Sigmoid colon (tissue), 7 donors: ENCODE results near the gene POGLUT2. TPM values are rescaled to one million over a fixed set of nuclear protein-coding genes. Genes with fewer than 3 reads are reported as not detected.
A peak's percentile ranks its signal among the peaks of the same experiment; 100 is the strongest.

Source experiments
- DNase-seq: peaks from one replicate; pipeline ENCODE4 v3.0.0-alpha.2; 2019
- H3K27ac ChIP-seq, 4 donors: fragments of 200-600 bp; sonication (generic); one replicate each; pipeline ENCODE4 v1.5.1; 2016 to 2019; ENCODE audit warnings: mild to moderate bottlenecking in 1 of 4
- H3K27me3 ChIP-seq, 3 donors: fragments of 200-600 bp; sonication (generic); one replicate each; pipeline ENCODE4 v1.5.1; 2019; ENCODE audit warnings: mild to moderate bottlenecking in 1 of 3
- H3K36me3 ChIP-seq, 4 donors: fragments of 200-600 bp; sonication (generic); one replicate each; pipeline ENCODE4 v1.5.1; 2016 to 2019
- H3K4me1 ChIP-seq, 4 donors: fragments of 200-600 bp; sonication (generic); one replicate each; pipeline ENCODE4 v1.5.1; 2017 to 2019
- H3K4me3 ChIP-seq, 4 donors: fragments of 200-600 bp; sonication (generic); one replicate each; pipeline ENCODE4 v1.5.1; 2017 to 2019; ENCODE audit warnings: mild to moderate bottlenecking in 2 of 4, moderate library complexity in 1 of 4
- H3K9me3 ChIP-seq, 4 donors: fragments of 200-600 bp in 3 of 4; sonication (generic) in 3 of 4; one replicate each; pipeline versions ENCODE4 v1.5.1 to v1.6.1; 2013 to 2019
- EP300 ChIP-seq, 4 donors: sonication (generic); formaldehyde crosslinking; IDR thresholded peaks; one replicate each; pipeline ENCODE4 v1.6.1; 2017; ENCODE audit warnings: antibody characterized with exemption in 4 of 4
- POLR2A ChIP-seq, 2 donors: fragments of 450-650 bp; IDR thresholded peaks; one replicate each; pipeline ENCODE4 v1.6.1; 2016; ENCODE audit warnings: antibody characterized with exemption in 2 of 2, mild to moderate bottlenecking in 2 of 2, moderate library complexity in 2 of 2
- POLR2AphosphoS5 ChIP-seq, 4 donors: sonication (generic); formaldehyde crosslinking; IDR thresholded peaks; one replicate each; pipeline ENCODE4 v1.6.1; 2017; ENCODE audit warnings: antibody characterized with exemption in 4 of 4
- WGBS, 2 donors: extraction: QIAGEN DNeasy Blood & Tissue Kit; methylation state at CpG; one replicate each; pipeline ENCODE4 v1.1.7; 2013; 5-methylcytosine and 5-hydroxymethylcytosine counted together
- intact Hi-C: fragments of 100-400 bp; cut with DNase I; formaldehyde crosslinking; loops from one replicate; pipeline ENCODE4 v1.15.1; 2023
- polyA plus RNA-seq, 3 donors: library from polyadenylated mRNA; stranded (reverse); fragments of 200-250 nt; gene quantifications; one replicate each; pipeline ENCODE4 v1.2.3, GENCODE V29; 2013
- total RNA-seq, 4 donors: library from RNA; depleted of rRNA; stranded (reverse); fragments of >200 nt; gene quantifications; one replicate each; pipeline ENCODE4 v1.1.0, GENCODE V29; 2016
- TF ChIP-seq, protein P1 (sequence below), 4 experiments: fragments of 450-650 bp in 3 of 4; fragments of 200-600 bp in 1 of 4; IDR thresholded peaks; one replicate each; pipeline ENCODE4 v1.5.1; 2016 to 2019; ENCODE audit warnings: antibody characterized with exemption in 4 of 4, mild to moderate bottlenecking in 3 of 4, moderate library complexity in 2 of 4
- donor health status: healthy with polysubstance abuse.
- donor health status: Bipolar disorder and iron deficiency.
- donor health status: healthy.

The POGLUT2 gene
- total and polyA plus RNA-seq, 7 donors = 0.60 to 8.4 (median 3.1) TPM

DNA sequence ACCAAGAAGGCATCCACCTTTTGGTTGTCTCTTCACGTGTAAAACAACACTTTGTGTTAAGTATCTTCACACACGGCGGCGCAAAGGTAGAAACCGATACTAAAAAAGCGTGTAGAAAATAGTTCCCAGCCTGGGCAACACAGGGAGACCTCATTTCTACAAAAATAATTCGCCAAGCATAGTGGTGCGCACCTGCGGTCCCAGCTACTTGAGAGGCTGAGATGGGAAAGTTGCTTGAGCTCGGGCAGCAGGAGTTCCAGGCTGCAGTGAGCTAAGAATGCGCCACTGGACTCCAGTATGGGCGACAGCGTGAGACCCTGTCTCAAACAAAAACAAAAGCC, 46.5 kb upstream of the POGLUT2 start:
- TF ChIP-seq POLR2A (IDR thresholded peaks at IDR 0.05) = no peak
- TF ChIP-seq, protein P1, sequence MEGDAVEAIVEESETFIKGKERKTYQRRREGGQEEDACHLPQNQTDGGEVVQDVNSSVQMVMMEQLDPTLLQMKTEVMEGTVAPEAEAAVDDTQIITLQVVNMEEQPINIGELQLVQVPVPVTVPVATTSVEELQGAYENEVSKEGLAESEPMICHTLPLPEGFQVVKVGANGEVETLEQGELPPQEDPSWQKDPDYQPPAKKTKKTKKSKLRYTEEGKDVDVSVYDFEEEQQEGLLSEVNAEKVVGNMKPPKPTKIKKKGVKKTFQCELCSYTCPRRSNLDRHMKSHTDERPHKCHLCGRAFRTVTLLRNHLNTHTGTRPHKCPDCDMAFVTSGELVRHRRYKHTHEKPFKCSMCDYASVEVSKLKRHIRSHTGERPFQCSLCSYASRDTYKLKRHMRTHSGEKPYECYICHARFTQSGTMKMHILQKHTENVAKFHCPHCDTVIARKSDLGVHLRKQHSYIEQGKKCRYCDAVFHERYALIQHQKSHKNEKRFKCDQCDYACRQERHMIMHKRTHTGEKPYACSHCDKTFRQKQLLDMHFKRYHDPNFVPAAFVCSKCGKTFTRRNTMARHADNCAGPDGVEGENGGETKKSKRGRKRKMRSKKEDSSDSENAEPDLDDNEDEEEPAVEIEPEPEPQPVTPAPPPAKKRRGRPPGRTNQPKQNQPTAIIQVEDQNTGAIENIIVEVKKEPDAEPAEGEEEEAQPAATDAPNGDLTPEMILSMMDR (IDR thresholded peaks at IDR 0.05) = no peak
- no peak for TF ChIP-seq POLR2AphosphoS5 (IDR thresholded peaks at IDR 0.05)
- peaks cover 0 to 31% (median 20%) of the 10 kb centered on the region in 4 donors for H3K4me1 ChIP-seq
- peak overlapping the region; percentile 94 to 98 (median 96) for H3K27ac ChIP-seq
- peak overlapping the region; percentile 72 to 87 (median 78) for H3K4me3 ChIP-seq
- H3K9me3 ChIP-seq = no peaks in the 10 kb centered on the region
- intact Hi-C loops = loop anchor here (1.0 to 5.0 kb wide), 3 partner anchors 73 to 453 kb away; partner anchors contain the start of genes TEX30 and TPP2
- peaks cover 0 to 10% (median 0%) of the 10 kb centered on the region in 4 donors for H3K36me3 ChIP-seq
- 0 to 2% methylated on average over 13 of the region's 13 CpGs for WGBS, 2 donors
- no peaks in the 10 kb centered on the region for H3K27me3 ChIP-seq
- no peak for DNase-seq

DNA sequence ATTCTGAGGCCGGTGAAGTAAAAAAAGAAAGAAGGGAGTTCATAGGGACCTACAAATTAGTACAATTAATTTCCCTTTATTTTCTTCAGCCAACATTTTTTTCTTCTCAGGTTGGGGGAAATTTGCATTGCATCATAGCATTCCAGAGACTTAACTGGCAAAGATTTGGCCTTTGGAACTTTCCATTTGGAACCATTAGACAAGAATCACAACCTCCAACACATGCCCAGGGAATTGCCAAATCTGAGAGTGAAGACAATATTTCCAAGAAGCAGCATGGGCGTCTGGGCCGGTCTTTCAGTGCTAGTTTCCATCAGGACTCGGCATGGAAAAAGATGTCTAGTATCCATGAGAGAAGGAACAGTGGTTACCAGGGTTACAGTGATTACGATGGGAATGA, 40.7 kb upstream of the POGLUT2 start:
- peaks cover 0 to 67% (median 9%) of the 10 kb centered on the region in 4 donors for H3K36me3 ChIP-seq
- no peak overlapping the region for H3K27ac ChIP-seq
- H3K27me3 ChIP-seq = no peaks in the 10 kb centered on the region

DNA sequence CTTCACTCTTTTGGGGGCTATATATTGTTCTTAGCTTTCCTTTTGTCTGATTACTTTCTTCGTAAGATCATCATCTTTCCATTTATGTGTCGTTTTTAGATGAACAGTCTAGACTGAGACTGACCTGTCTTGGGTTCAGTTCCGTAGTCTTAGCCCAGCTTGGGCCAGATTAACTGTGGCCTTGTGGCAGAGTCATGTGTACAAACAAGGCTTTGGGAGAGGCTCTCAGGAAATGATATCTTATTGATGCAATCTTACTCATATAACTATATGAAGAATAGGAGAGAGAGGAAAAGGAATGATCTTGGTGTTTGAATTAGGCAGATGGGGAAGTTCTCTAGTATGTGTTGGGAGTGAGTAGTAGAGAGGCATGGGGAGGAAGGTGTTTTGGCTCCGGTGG, 40.2 kb upstream of the POGLUT2 start:
- TF ChIP-seq POLR2AphosphoS5 (IDR thresholded peaks at IDR 0.05) (no peak), EP300 (IDR thresholded peaks at IDR 0.05) (no peak), POLR2A (IDR thresholded peaks at IDR 0.05) (no peak)
- TF ChIP-seq, protein P1 (IDR thresholded peaks at IDR 0.05) = no peak
- H3K9me3 ChIP-seq = no peaks in the 10 kb centered on the region
- DNase-seq = no peak
- H3K27me3 ChIP-seq = no peaks in the 10 kb centered on the region
- 48% methylated on average over 4 of the region's 4 CpGs for WGBS, 2 donors
- peaks cover 0 to 71% (median 9%) of the 10 kb centered on the region in 4 donors for H3K36me3 ChIP-seq
- no peaks in the 10 kb centered on the region for H3K4me1 ChIP-seq
- intact Hi-C loops = no loop called here
- H3K27ac ChIP-seq = no peak overlapping the region
- no peak overlapping the region for H3K4me3 ChIP-seq

More for the DNA sequence above, 40.7 kb upstream of the POGLUT2 start:
- no peak for DNase-seq
- intact Hi-C loops = no loop called here
- Histone ChIP-seq H3K4me3 (no peak overlapping the region), H3K9me3 (no peaks in the 10 kb centered on the region), H3K4me1 (no peaks in the 10 kb centered on the region)
- TF ChIP-seq POLR2AphosphoS5 (IDR thresholded peaks at IDR 0.05) = no peak
- TF ChIP-seq POLR2A (IDR thresholded peaks at IDR 0.05) = no peak
- TF ChIP-seq, protein P1 (IDR thresholded peaks at IDR 0.05) = no peak
- no peak for TF ChIP-seq EP300 (IDR thresholded peaks at IDR 0.05)
- 94 to 95% methylated on average over 5 of the region's 5 CpGs for WGBS, 2 donors

DNA sequence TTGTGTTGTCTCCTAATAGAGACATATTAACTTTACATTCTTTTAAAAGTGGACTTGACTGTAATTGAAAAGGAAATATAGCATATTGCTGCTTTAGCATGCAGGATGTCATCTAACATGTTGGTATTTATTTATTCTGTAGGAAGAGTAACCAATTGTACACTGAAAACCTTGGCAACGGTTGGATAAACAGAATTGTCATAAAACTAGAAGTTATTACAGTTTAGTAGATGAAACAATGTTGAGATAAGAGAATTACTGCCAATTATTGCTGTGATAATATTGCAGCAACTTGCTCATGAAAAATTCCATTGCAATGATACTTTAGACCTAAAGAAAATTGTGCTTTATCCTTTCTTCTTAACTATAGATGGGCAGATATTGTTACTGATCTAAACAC, 39.5 kb upstream of the POGLUT2 start:
- Histone ChIP-seq H3K4me3 (no peak overlapping the region), H3K9me3 (no peaks in the 10 kb centered on the region), H3K27ac (no peak overlapping the region), H3K4me1 (no peaks in the 10 kb centered on the region), H3K27me3 (no peaks in the 10 kb centered on the region), H3K36me3 (peaks cover 0 to 78% (median 9%) of the 10 kb centered on the region in 4 donors)
- intact Hi-C loops = no loop called here
- TF ChIP-seq POLR2AphosphoS5 (IDR thresholded peaks at IDR 0.05) = no peak
- TF ChIP-seq POLR2A (IDR thresholded peaks at IDR 0.05) = no peak
- TF ChIP-seq, protein P1 (IDR thresholded peaks at IDR 0.05) = no peak
- TF ChIP-seq EP300 (IDR thresholded peaks at IDR 0.05) = no peak
- 6 to 62% methylated on average over 1 of the region's 1 CpG for WGBS, 2 donors
- DNase-seq = no peak

DNA sequence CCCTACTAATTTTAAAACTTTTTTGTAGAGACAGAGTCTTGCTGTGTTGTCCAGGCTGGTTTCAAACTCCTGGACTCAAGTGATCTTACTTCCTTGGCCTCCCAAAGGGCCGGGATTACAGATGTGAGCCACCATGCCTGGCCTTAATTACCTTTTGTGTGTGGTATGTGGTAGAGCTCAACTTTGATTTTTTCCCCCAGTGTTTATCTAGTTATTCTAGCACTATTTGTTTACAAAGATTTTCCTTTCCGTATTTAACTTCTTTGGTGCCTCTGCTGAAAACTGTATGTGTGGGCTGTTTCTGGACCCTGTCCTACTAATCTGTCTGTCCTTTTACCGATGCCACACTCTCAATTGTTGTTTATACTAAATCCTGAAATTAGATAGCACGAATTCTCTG, 37.7 kb upstream of the POGLUT2 start:
- Histone ChIP-seq H3K27ac (no peak overlapping the region), H3K4me3 (no peak overlapping the region), H3K36me3 (peaks cover 1 to 92% (median 9%) of the 10 kb centered on the region in 4 donors), H3K4me1 (no peaks in the 10 kb centered on the region), H3K9me3 (no peaks in the 10 kb centered on the region), H3K27me3 (no peaks in the 10 kb centered on the region)
- no peak for DNase-seq
- intact Hi-C loops = no loop called here
- WGBS, 2 donors = 91 to 96% methylated on average over 4 of the region's 4 CpGs
- TF ChIP-seq EP300 (IDR thresholded peaks at IDR 0.05) (no peak), POLR2AphosphoS5 (IDR thresholded peaks at IDR 0.05) (no peak), POLR2A (IDR thresholded peaks at IDR 0.05) (no peak)
- TF ChIP-seq, protein P1 (IDR thresholded peaks at IDR 0.05) = no peak
